ENCODE results near the gene KCNQ4.

- TF ChIP-seq CTCF (IDR thresholded peaks at IDR 0.05) (no peak), EZH2 (IDR thresholded peaks at IDR 0.05; ENCODE audit: borderline replicate concordance, insufficient read depth, low read depth, low read length, poor library complexity, severe bottlenecking) (no peak)
These were observed 43.3 kb upstream of the KCNQ4 start for GRCh38 chr1:40740039-40740996.

Measured in B cell (primary cell).